A549 treated with CORT108297 at 1 μM for 4 hours (cell line): Measurements from ENCODE around the gene FGFR4. TPM values are rescaled to one million over a fixed set of nuclear protein-coding genes. Genes with fewer than 3 reads are reported as not detected.

Experiments
- total RNA-seq: library from RNA; stranded (reverse); fragments of 200-300 nt; extraction: Qiagen RNA extraction; gene quantifications from 5 replicates; pipeline ENCODE4 v1.2.3, GENCODE V29; 2022

The FGFR4 gene
- 15.5 to 26.2 TPM (median 25.0 TPM) in 5 replicates for total RNA-seq

GRCh38 chr5:177086654-177087397 is at the start of gene FGFR4:
Gene FGFR4, plus strand, starts transcription at chr5:177086915. Its CDS starts 2,688 bp downstream, at chr5:177089603.

GRCh38 chr5:177133096-177133852 is 46.6 kb downstream of the FGFR4 start, which contains the start of gene NSD1:
Gene NSD1, plus strand, starts transcription at chr5:177133773. Its CDS starts 1,331 bp downstream, at chr5:177135104.

Other genes with a start within 250 kb of the FGFR4 start
- 0.03 to 0.44 TPM (median 0.12 TPM) in 3 of 5 replicates, not detected in the others for gene HK3, start 187.6 kb upstream of the FGFR4 start, total RNA-seq
- gene UIMC1, start 80.1 kb upstream of the FGFR4 start, total RNA-seq = 39.5 to 45.2 TPM (median 42.2 TPM) in 5 replicates
- gene ZNF346, start 64.2 kb upstream of the FGFR4 start, total RNA-seq = 9.6 to 11.3 TPM (median 11.2 TPM) in 5 replicates
- 17.8 to 23.9 TPM (median 20.6 TPM) in 5 replicates for gene NSD1, start 46.9 kb downstream of the FGFR4 start, total RNA-seq
- gene RAB24, start 216.8 kb downstream of the FGFR4 start, total RNA-seq = 22.0 to 29.4 TPM (median 28.2 TPM) in 5 replicates
- gene PRELID1, start 216.9 kb downstream of the FGFR4 start, total RNA-seq = 273 to 409 TPM (median 372 TPM) in 5 replicates
- 12.8 to 22.6 TPM (median 20.6 TPM) in 5 replicates for gene MXD3, start 225.0 kb downstream of the FGFR4 start, total RNA-seq